Activated CD4-positive, alpha-beta memory T cell treated with anti-CD3 and anti-CD28 coated beads, Interleukin-2, amount 10 ng/mL, durations not matched to agents 7 days and 5 days (primary cell): ENCODE results near the gene VEZT. TPM values are rescaled to one million over a fixed set of nuclear protein-coding genes. Genes with fewer than 3 reads are reported as not detected.
"Not testable (repeated sequence)": the region's sequence is repeated elsewhere in the genome, so short reads cannot be mapped to it uniquely, and the experiment has no call there.

ENCODE experiments used
- CTCF ChIA-PET: fragments of 350-600 bp; sonication (Branson Sonifier 250); formaldehyde crosslinking; loops from one replicate; lab custom pipeline; 2021; ENCODE audit warnings: antibody characterized with exemption, inconsistent platforms; lab: Charles Lee
- POLR2A ChIA-PET: fragments of 350-600 bp; sonication (Branson Sonifier 250); formaldehyde crosslinking; loops from one replicate; lab custom pipeline; 2021; ENCODE audit warnings: antibody characterized with exemption; lab: Charles Lee
- DNase-seq: peaks from one replicate; pipeline ENCODE4 v3.0.0-alpha.2; 2020
- H3K27ac Mint-ChIP-seq: one replicate; pipeline ENCODE4 v1.8.0; 2021; ENCODE audit warnings: mild to moderate bottlenecking, mixed read lengths
- H3K27me3 Mint-ChIP-seq: one replicate; pipeline ENCODE4 v1.8.0; 2021; ENCODE audit warnings: mixed read lengths
- H3K36me3 Mint-ChIP-seq: one replicate; pipeline ENCODE4 v1.8.0; 2021; ENCODE audit warnings: low read depth, mixed read lengths
- H3K4me1 Mint-ChIP-seq: one replicate; pipeline ENCODE4 v1.8.0; 2021; ENCODE audit warnings: mixed read lengths
- H3K4me3 Mint-ChIP-seq: one replicate; pipeline ENCODE4 v1.8.0; 2021; ENCODE audit warnings: mild to moderate bottlenecking, mixed read lengths
- H3K9me3 Mint-ChIP-seq: one replicate; pipeline ENCODE4 v1.8.0; 2021; ENCODE audit warnings: mixed read lengths
- total RNA-seq, 2 experiments: library from RNA; stranded (reverse); gene quantifications; one replicate each; pipeline ENCODE4 v1.2.3, GENCODE V29; 2021

VEZT gene
- total RNA-seq, 2 experiments from 2014 or later: 35.7 to 38.4 TPM

DNA sequence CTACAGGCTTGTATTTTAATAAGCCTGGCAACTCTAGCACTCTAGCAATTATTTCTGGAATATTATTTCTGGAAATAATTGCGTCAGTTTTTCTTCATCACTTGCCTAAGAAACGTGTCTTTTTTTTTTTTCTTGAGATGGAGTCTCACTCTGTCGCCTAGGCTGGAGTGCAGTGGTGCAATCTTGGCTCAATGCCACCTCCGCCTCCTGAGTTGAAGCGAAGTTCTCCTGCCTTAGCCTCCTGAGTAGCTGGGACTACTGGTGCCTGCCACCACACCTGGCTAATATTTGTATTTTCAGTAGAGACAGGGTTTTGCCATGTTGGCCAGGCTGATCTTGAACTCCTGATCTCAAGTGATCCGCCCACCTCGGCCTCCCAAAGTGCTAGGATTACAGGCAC lies 106.6 kb downstream of the VEZT start:
- H3K9me3 Mint-ChIP-seq, H3K27me3 Mint-ChIP-seq, POLR2A ChIA-PET, H3K4me1 Mint-ChIP-seq, H3K27ac Mint-ChIP-seq, H3K36me3 Mint-ChIP-seq, H3K4me3 Mint-ChIP-seq, DNase-seq: not testable (repeated sequence)
- CTCF ChIA-PET: interaction anchor here (0.6 kb wide), 1 partner anchor 142 kb away, joined by 5 read pairs; no protein-coding TSS in a partner anchor

DNA sequence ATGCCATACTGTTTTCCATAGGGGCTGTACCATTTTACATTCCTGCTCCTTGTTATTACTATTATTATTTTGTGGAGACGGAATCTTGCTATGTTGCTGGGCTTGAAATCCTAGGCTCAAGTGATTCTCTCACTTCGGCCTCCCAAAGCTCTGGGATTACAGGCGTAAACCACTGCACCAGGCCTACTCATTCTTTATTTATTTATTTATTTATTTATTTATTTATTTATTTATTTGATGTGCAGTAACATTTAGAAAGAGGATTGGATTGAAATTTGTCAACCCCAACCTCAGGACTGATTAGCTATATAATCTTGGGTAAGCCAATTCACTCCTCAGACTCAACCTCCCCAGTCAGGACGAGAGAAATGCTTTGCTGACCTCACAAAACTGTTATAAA lies 107.9 kb downstream of the VEZT start:
- POLR2A ChIA-PET: no interaction called here

DNA sequence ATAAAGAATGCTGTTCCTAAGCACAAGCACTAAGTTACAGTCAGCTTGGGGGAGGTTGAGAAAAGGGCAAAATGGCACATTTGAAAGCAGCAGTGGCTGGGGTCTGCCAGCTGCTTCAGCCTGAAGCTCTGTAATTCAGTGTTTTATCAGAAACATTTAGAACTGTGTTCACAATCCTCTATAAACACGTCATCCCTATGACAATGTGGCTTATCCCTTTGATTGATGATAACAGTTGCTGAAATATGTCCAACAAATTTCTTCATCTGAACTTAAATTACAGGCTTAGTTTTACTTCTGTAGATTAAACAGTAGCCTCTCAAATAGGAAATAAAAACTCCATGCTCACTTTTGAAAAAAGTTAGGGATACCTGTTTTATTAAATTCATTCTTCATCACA lies 108.8 kb downstream of the VEZT start:
- ChIA-PET CTCF (no interaction called here), POLR2A (no interaction called here)
- no peak overlapping the region for H3K4me3 Mint-ChIP-seq
- H3K27ac Mint-ChIP-seq: no peak overlapping the region
- peaks cover 1% of the 10 kb centered on the region for H3K27me3 Mint-ChIP-seq
- no peaks in the 10 kb centered on the region for H3K9me3 Mint-ChIP-seq
- no peaks in the 10 kb centered on the region for H3K4me1 Mint-ChIP-seq
- H3K36me3 Mint-ChIP-seq: no peaks in the 10 kb centered on the region
- no peak for DNase-seq

More for the DNA sequence above, 107.9 kb downstream of the VEZT start:
- Mint-ChIP-seq H3K4me1 (no peaks in the 10 kb centered on the region), H3K27ac (no peak overlapping the region), H3K36me3 (no peaks in the 10 kb centered on the region), H3K27me3 (peaks cover 1% of the 10 kb centered on the region), H3K4me3 (no peak overlapping the region), H3K9me3 (no peaks in the 10 kb centered on the region)
- CTCF ChIA-PET: no interaction called here
- DNase-seq: no peak

DNA sequence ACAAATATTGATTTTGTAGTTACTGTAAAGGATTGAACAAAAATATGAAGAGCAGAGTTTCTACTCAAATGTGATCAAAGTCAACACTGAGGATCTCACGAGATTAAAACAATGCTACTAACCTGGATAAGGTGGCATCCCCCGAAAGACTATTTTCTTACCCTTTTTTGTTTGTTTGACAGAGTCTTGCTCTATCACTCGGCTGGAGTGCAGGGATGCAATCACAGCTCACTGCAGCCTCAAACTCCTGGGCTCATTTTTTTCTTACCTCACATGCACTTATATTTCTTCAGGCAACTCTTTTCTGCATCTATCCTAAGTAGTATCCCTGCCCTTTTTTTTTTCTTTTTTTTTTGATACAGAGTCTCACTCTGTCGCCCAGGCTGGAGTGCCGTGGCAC lies 109.2 kb downstream of the VEZT start:
- Mint-ChIP-seq H3K4me3 (no peak overlapping the region), H3K27me3 (peaks cover 1% of the 10 kb centered on the region), H3K27ac (no peak overlapping the region), H3K36me3 (no peaks in the 10 kb centered on the region), H3K9me3 (no peaks in the 10 kb centered on the region), H3K4me1 (no peaks in the 10 kb centered on the region)
- CTCF ChIA-PET: no interaction called here
- POLR2A ChIA-PET: no interaction called here
- DNase-seq: no peak

DNA sequence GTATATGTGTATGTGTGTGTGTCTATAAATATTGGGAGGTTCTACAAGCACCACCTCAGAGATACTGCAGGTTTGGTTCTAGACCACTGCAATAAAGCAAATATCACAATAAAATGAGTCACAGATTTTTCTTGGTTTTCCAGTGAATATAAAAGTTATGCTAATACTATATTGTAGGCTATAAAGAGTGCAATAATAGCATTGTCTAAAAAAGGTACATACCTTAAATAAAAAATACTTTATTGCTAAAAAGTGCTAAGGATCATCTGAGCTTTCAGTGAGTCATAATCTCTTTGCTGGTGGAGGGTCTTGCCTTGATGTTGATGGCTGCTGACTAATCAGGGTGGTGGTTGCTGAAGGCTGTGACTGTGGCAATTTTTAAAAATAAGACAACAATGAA lies 111.1 kb downstream of the VEZT start:
- no peak for DNase-seq
- no peak overlapping the region for H3K27ac Mint-ChIP-seq
- no peak overlapping the region for H3K4me3 Mint-ChIP-seq
- no peaks in the 10 kb centered on the region for H3K4me1 Mint-ChIP-seq
- no peaks in the 10 kb centered on the region for H3K36me3 Mint-ChIP-seq
- ChIA-PET CTCF (no interaction called here), POLR2A (no interaction called here)
- no peaks in the 10 kb centered on the region for H3K27me3 Mint-ChIP-seq
- H3K9me3 Mint-ChIP-seq: no peaks in the 10 kb centered on the region

DNA sequence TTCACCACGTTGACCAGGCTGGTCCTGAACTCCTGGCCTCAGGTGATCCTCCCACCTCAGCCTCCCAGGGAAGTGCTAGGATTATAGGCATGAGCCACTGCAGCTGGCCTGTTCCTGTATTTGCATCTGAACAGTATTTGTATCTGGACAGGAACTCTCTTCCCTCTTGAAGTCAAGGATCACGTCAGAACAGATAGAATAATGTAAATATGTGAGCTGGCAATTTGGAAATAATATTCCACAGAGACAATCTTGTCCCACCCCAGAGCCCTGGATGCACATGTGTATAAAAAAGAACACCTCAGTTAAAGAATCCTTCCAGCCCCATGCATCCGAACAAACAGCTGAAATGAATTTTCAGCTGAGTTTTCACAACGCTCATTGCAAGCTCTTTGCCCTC lies 118.3 kb downstream of the VEZT start:
- Mint-ChIP-seq H3K4me3 (no peak overlapping the region), H3K27me3 (no peaks in the 10 kb centered on the region), H3K4me1 (peaks cover 3% of the 10 kb centered on the region), H3K9me3 (no peaks in the 10 kb centered on the region), H3K27ac (no peak overlapping the region), H3K36me3 (no peaks in the 10 kb centered on the region)
- POLR2A ChIA-PET: no interaction called here
- CTCF ChIA-PET: no interaction called here
- DNase-seq: no peak

DNA sequence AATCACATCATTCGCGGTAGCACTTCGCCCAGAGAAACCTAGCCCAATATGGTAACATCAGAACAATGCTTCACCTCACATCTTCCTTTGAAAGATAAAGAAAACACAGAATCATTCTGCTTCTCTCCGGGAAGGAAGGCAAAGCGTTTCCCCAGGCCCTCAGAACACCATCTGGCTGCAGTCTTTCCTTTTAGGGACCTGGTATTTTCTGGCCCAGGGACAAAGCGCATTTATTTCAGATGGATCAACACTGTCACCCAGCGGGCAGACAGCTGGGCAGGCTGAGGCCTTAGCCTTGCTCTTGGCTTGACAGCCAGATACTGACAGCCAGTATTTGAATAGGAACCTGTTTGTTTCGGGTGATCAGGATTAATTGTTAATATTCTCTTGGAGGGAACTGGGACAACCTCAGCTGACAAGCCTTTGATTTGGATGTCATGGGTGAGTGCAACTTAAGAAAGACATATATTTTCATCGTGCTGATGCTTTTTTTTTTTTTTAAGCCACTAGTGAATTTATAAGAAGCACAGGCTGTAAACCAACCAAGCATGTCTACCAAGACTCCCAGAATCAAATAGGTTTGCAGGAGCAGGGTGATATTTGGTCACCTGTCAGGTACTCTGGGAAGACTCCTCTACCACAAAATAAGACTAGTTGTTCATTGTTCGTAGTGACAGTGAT lies 118.9 kb downstream of the VEZT start:
- peaks cover 3% of the 10 kb centered on the region for H3K4me1 Mint-ChIP-seq
- no peaks in the 10 kb centered on the region for H3K9me3 Mint-ChIP-seq
- no peaks in the 10 kb centered on the region for H3K36me3 Mint-ChIP-seq
- no peak for DNase-seq
- H3K27ac Mint-ChIP-seq: no peak overlapping the region
- CTCF ChIA-PET: no interaction called here
- POLR2A ChIA-PET: no interaction called here
- no peak overlapping the region for H3K4me3 Mint-ChIP-seq
- no peaks in the 10 kb centered on the region for H3K27me3 Mint-ChIP-seq

DNA sequence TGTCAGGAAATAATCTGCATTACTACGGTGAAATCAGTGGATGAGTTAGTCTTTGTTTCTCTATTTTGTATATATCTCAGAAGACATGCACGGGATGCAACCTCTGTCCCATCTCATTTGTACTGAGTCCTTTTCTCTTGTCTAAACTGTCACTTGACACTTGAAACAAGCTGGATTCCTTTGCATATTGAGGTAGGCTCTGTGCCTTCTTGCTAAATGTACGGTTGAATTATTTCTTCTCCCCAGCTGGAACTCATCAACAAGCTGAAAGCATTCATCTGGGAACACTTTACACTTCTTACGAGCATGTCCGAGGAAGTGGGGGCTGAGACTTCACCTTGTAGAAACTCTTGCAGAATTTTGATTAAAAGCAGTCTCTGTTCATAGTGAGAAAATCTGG lies 119.5 kb downstream of the VEZT start:
- ChIA-PET POLR2A (no interaction called here), CTCF (no interaction called here)
- DNase-seq: no peak
- Mint-ChIP-seq H3K27ac (no peak overlapping the region), H3K4me1 (peaks cover 3% of the 10 kb centered on the region), H3K4me3 (no peak overlapping the region), H3K9me3 (no peaks in the 10 kb centered on the region), H3K27me3 (no peaks in the 10 kb centered on the region), H3K36me3 (no peaks in the 10 kb centered on the region)

DNA sequence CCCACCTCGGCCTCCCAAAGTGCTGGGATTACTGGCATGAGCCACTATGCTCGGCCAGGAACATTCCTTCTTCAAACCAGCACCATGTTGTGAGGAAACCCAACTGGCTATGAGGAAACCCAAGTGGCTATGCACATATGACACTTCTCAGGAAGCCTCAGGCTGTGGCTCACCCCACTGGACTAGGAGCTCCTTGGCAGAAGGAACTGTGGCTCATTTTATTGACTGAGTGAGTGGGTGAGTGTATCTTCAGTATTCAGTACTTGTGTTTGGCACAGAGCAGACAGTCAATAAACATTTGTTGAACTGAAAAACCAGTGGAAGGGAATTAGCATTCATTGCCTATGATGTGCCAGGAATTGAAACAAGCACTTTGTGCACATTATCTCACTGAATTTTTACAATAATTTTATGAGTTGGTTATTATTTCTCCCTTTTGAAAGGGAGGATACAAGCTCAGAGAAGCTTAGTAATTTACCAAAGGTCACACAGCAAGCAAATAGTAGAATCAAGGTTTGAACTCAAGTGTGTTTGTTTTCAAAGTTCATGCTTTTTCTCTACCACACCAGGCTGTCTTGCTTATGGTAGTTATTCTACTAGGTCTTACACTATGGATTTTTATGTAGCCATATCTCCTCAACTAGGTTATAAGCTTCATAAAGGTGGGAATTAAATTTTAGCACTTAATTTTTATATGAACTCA lies 121.6 kb downstream of the VEZT start:
- no peaks in the 10 kb centered on the region for H3K27me3 Mint-ChIP-seq
- no peaks in the 10 kb centered on the region for H3K9me3 Mint-ChIP-seq
- H3K4me3 Mint-ChIP-seq: no peak overlapping the region
- ChIA-PET POLR2A (no interaction called here), CTCF (no interaction called here)
- H3K27ac Mint-ChIP-seq: no peak overlapping the region
- H3K36me3 Mint-ChIP-seq: no peaks in the 10 kb centered on the region
- DNase-seq: no peak
- peaks cover 3% of the 10 kb centered on the region for H3K4me1 Mint-ChIP-seq

DNA sequence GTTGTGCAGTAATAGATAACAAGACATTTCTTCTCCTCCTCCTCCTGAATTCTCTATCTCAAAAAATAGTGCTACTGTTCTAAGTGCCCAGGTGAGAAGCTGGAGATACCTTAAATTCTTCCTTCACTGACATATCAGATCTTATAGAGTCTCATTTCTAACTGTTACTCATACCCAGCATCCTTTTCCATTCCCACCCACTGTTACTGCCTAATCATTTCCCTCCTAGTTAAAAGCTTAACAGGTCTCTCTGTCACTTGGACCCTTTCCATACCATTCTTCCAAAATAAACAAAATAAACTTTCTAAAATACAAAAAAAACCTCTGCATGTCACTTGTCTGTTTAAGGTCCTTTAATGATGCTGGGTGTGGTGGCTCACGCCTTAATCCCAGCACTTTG lies 124.4 kb downstream of the VEZT start:
- no peak overlapping the region for H3K4me3 Mint-ChIP-seq
- H3K27ac Mint-ChIP-seq: no peak overlapping the region
- H3K27me3 Mint-ChIP-seq: no peaks in the 10 kb centered on the region
- H3K36me3 Mint-ChIP-seq: no peaks in the 10 kb centered on the region
- H3K4me1 Mint-ChIP-seq: no peaks in the 10 kb centered on the region
- ChIA-PET CTCF (no interaction called here), POLR2A (no interaction called here)
- no peaks in the 10 kb centered on the region for H3K9me3 Mint-ChIP-seq
- no peak for DNase-seq

DNA sequence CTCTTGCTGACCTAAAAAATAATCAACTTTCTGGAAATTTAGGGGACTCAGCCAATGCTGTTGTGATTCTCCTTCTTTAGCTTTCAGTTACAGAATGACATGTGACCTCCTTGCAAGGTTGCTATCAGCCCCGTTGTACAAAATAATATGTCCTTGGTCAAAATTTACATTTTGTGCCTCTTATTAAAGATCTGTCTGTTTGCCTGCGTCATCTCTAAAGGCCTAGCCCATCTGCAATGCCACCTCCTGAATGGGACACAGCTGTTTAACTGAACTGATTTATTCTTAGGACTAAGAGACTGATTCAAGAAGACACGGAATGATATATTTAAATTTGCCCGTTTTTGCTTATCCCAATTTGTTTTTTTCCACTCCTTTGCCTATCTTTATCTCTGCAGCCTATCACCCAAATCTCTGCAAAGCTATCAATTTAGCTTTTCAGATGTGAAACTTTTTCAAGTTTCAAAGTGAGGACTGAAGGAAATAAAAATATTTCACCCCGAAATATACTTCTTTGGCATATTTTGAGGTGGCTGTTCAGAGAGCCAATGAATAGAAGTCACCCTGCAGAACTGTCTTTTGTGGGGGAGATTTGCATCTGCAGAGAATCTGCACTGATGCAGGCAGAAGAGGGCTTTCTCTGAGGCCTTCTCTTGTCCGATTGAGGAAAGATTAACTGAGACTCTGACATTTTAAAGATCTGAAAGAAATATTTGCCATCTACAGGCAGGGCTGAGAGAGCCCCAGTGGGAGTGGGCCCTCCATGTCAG lies 126.0 kb downstream of the VEZT start:
- ChIA-PET POLR2A (no interaction called here), CTCF (interaction anchor here (1.0 kb wide), 1 partner anchor 11 kb away, joined by 4 read pairs; no protein-coding TSS in a partner anchor)
- H3K36me3 Mint-ChIP-seq: no peaks in the 10 kb centered on the region

DNA sequence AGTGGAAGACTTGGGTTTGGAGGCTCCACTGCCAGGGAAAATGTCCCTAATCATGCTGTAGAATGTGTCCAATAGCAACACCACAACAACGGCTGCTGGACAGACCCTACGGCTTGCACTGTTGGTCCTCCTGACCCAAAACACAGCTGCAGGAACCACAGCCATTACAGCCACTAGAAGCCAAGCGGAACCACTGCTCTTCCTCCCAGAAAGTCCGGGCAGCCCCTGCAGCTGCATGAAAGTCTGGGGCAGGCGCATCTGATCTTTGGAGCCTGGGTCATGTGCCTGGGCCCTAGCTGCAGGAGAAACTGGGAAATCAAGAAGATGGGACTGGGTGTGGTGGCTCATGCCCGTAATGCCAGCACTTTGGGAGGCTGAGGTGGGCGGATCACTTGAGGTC lies 131.7 kb downstream of the VEZT start:
- no peak for DNase-seq
- Mint-ChIP-seq H3K36me3 (no peaks in the 10 kb centered on the region), H3K4me1 (no peaks in the 10 kb centered on the region), H3K4me3 (no peak overlapping the region), H3K27ac (no peak overlapping the region), H3K27me3 (peaks cover 2% of the 10 kb centered on the region), H3K9me3 (no peaks in the 10 kb centered on the region)
- POLR2A ChIA-PET: no interaction called here
- CTCF ChIA-PET: no interaction called here

More for the DNA sequence above, 126.0 kb downstream of the VEZT start:
- Mint-ChIP-seq H3K27me3 (no peaks in the 10 kb centered on the region), H3K4me3 (no peak overlapping the region), H3K27ac (no peak overlapping the region), H3K4me1 (no peaks in the 10 kb centered on the region), H3K9me3 (no peaks in the 10 kb centered on the region)
- DNase-seq: no peak

DNA sequence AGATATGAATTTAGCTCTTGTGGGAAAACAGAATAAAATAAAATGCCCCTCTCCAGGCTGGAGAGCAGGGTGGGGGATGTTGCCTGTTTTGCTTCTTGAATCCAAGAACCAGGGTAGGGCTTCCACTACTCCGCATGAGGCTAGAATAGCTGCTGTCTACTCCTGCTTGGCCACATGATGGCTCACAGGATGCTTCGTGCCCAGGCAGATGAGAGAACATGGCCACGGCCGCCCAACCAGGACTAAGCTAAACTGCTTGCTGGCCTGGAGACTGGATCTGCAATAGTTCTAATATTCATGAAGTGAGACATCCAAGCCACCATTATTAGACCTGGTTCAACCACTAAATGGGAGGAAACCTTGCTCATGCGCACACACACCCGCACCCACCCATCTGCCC lies 134.1 kb downstream of the VEZT start:
- no peaks in the 10 kb centered on the region for H3K36me3 Mint-ChIP-seq
- H3K4me3 Mint-ChIP-seq: no peak overlapping the region
- no peaks in the 10 kb centered on the region for H3K9me3 Mint-ChIP-seq
- no peak for DNase-seq
- ChIA-PET POLR2A (no interaction called here), CTCF (interaction anchor here (1.0 kb wide), 1 partner anchor 10 kb away, joined by 3 read pairs; no protein-coding TSS in a partner anchor)
- no peak overlapping the region for H3K27ac Mint-ChIP-seq
- no peaks in the 10 kb centered on the region for H3K4me1 Mint-ChIP-seq
- H3K27me3 Mint-ChIP-seq: peaks cover 2% of the 10 kb centered on the region
